Measurements from ENCODE around the gene PROSER1.

GRCh38 chr13:39052944-39053343, 15.1 kb upstream of the PROSER1 start:
- TF ChIP-seq POLR2AphosphoS5 (IDR thresholded peaks at IDR 0.05; ENCODE audit: low read depth, low read length): no peak
- TF ChIP-seq SIN3A (IDR thresholded peaks at IDR 0.05; ENCODE audit: borderline replicate concordance, insufficient read depth, low read length): no peak
- no peak for TF ChIP-seq REST (IDR thresholded peaks at IDR 0.05; ENCODE audit: insufficient read depth in 1 of 2, low read depth in 2 of 2, low read length in 2 of 2)
- no peak for TF ChIP-seq TAF1 (IDR thresholded peaks at IDR 0.05; ENCODE audit: borderline replicate concordance, insufficient read depth, low read length)
- TF ChIP-seq FOXP2 (optimal IDR thresholded peaks at IDR 0.05; ENCODE audit: borderline replicate concordance, extremely low read depth, extremely low read length, insufficient read depth): no peak
